Activated CD4-positive, alpha-beta T cell treated with anti-CD3 and anti-CD28 coated beads for 24 hours (primary cell): ENCODE results near the gene ADAM15.

ENCODE experiments used
- DNase-seq, 2 donors: peaks; one replicate each; pipeline ENCODE4 v3.0.0-alpha.2; 2020; ENCODE audit warnings: low read depth in 2 of 2

Gene ADAM15

GRCh38 chr1:155052439-155053395 lies 1.6 kb downstream of the ADAM15 start:
- no peak for DNase-seq

DNA sequence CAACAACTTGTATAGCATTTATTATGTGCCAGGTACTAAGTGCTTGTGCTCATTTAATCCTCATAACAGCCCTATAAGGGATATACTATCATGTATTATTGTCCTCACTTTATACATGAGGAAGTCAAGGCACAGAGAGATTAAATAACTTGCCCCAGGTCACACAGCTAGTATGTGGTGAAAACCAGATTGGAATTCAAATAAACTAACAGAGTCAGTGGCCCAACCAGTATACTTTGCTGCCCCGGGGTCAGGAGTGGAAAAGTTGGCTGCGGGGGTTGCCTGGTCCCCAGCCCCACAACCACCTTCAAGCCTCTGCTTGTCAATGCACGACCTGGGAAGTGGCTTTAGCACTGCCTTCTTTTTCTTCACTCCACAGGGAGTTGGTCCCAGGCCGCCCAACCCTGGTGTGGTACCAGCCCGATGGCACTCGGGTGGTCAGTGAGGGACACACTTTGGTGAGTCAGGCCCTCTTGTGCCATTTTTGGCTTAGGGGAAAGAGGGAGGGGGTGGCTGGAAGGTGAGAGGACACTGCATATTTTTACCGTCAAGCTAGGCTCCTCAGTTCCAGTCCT lies 2.5 kb downstream of the ADAM15 start:
- DNase-seq, result no peak

DNA sequence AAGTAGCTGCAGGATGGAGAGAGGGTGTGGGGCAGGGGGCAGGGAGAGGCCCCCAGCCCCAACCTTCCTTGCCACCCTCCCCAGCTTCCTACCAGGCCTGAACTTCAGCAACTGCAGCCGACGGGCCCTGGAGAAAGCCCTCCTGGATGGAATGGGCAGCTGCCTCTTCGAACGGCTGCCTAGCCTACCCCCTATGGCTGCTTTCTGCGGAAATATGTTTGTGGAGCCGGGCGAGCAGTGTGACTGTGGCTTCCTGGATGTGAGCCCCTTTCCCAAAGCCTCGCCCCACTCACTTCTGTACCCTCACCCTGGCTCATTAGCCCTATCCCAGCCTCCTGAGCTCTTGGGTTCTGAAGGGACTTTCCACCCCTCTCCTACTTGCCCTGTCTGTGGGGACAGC lies 6.0 kb downstream of the ADAM15 start:
- no peak for DNase-seq

DNA sequence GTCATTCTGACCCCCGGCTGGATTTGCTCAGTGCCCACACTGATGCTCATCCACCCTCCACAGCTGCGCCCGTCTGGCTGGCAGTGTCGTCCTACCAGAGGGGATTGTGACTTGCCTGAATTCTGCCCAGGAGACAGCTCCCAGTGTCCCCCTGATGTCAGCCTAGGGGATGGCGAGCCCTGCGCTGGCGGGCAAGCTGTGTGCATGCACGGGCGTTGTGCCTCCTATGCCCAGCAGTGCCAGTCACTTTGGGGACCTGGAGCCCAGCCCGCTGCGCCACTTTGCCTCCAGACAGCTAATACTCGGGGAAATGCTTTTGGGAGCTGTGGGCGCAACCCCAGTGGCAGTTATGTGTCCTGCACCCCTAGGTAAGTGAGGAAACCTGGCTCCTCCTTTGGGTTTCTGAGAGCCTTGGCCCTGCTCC lies 6.7 kb downstream of the ADAM15 start:
- no peak for DNase-seq

GRCh38 chr1:155060736-155061135 lies 9.6 kb downstream of the ADAM15 start:
- DNase-seq, result no peak

DNA sequence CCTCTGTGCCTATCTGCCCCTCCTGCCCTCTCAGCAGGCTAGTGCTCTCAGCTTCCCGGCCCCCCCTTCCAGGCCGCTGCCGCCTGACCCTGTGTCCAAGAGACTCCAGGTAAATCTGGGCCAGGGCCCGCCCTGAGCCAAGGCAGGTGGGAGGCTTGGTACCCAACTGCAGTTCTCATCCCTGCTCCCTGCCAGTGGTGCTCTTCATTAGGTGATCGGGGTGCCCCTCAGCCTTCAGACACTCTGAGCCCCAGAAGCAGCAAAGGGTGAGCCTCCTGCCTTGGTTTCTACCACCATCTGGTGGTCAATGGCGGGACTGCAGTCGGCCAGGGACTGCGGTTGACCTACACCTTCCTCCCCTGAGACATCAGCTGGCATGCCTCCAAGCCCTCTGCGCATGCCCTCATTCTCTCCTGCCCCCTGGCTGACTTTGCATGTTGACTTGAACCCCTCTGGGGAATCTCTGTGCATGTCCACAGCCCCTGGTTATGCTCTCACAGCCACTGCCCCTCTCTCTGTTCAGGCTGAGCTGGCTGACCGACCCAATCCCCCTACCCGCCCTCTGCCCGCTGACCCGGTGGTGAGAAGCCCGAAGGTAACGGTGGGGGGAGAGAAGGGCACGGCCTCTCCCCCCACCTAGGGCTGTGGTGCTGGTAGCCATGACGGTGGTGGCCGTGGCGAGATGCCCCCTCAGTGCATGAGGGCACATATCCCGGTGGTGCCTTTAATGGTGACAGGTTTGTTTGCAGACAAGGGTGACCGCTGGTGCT lies 10.4 kb downstream of the ADAM15 start:
- DNase-seq, result peak; percentile 95 to 98

DNA sequence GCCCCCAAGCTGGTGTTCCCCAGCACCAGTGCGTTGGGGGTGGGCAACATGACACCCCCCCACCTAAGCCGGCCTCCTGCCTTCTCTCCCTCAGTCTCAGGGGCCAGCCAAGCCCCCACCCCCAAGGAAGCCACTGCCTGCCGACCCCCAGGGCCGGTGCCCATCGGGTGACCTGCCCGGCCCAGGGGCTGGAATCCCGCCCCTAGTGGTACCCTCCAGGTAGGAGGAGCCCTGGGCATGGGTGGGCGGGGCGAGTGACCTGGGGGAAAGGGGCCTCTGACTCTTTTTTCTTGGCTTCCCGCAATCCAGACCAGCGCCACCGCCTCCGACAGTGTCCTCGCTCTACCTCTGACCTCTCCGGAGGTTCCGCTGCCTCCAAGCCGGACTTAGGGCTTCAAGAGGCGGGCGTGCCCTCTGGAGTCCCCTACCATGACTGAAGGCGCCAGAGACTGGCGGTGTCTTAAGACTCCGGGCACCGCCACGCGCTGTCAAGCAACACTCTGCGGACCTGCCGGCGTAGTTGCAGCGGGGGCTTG lies 11.1 kb downstream of the ADAM15 start:
- no peak for DNase-seq

DNA sequence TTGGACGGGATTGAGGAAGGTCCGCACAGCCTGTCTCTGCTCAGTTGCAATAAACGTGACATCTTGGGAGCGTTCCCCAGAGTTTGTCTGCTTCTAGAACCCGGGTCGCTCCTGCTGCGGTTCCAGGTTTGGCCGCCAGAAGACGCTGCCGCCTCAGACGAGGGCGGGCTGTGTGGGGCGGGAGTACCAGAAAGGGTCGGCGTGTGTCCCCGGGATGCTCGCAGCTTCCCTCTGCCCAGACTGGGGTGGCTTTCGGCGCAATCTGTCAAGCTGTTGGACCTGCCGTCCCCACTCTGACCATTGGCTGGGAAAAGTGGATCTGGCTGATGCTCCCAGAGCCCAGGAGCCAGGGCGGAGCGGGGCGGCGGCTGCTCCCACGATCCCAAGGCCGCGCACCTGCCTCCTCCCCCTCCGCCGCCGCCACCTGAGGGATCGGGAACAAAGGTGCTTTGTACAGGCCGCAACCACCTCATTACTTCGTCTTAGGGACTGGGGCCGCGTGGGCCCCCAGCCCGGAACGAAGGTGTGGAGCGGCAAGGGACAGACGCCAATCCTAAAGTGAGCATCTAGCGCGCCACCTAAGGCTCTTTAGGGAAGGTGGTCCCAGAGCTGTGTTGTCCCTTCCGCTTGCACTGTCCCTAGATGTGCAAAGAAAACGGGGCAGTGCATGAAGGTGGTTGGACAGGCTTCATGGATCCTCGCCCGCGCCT lies 11.7 kb downstream of the ADAM15 start:
- peak; percentile 73 to 77 for DNase-seq

- peak; percentile 69 to 75 for DNase-seq
Measured at GRCh38 chr1:155063550-155064110, 12.5 kb downstream of the ADAM15 start, which contains the start of gene EFNA4. Gene EFNA4, plus strand, starts transcription at chr1:155063740. Its CDS starts 84 bp downstream, at chr1:155063824.

DNA sequence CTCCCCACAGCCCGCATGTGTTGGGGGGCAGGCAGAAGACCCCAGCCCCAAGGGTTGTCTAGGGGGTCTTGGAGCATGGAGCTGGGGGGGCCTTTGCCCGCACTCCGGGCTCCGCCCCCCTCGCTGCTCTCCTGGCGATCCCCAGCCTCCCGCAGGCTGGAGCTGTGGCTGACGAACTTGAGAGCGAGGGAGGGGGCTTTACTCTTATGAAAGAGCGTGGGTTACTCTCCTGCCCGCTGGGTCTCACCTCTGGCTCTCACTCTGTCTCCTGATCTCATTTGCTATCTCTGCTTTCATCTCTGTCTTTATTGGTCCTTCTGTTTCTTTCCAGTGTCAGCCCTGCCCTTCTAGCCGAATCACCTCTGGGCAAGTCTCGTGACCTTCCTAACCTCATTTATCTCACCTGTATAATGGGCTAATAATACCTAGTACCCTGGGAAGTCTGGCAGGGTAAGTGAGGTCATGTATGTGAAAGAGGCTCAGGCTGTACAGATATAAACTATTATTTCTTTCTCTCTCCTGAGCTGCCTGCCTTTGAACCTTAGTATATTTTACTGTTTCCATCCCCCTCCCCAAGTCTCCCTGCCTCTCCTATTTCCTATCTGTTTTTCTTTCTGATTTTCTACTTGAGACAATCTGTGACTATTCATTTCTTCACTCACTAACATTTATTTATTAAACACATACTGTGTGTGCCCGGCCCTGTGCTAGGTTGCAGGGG lies 13.2 kb downstream of the ADAM15 start:
- no peak for DNase-seq

GRCh38 chr1:155064832-155065429 lies 13.8 kb downstream of the ADAM15 start:
- no peak for DNase-seq

- no peak for DNase-seq
Measured at GRCh38 chr1:155066777-155067176, 15.7 kb downstream of the ADAM15 start.

DNA sequence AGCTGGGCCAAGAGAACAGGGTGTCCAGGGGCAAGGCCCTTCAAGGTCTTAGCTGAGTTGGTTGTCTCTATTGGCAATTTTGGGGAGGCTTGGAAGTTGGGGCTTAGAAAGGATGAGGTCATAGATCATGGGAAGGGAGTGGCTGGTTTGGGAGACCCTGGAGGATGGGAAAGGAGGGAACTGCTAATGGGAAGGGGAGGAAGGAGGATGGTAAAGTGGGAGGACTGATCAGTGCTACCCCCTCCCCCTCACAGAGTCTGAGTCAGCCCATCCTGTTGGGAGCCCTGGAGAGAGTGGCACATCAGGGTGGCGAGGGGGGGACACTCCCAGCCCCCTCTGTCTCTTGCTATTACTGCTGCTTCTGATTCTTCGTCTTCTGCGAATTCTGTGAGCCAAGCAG lies 17.5 kb downstream of the ADAM15 start:
- DNase-seq, result no peak

DNA sequence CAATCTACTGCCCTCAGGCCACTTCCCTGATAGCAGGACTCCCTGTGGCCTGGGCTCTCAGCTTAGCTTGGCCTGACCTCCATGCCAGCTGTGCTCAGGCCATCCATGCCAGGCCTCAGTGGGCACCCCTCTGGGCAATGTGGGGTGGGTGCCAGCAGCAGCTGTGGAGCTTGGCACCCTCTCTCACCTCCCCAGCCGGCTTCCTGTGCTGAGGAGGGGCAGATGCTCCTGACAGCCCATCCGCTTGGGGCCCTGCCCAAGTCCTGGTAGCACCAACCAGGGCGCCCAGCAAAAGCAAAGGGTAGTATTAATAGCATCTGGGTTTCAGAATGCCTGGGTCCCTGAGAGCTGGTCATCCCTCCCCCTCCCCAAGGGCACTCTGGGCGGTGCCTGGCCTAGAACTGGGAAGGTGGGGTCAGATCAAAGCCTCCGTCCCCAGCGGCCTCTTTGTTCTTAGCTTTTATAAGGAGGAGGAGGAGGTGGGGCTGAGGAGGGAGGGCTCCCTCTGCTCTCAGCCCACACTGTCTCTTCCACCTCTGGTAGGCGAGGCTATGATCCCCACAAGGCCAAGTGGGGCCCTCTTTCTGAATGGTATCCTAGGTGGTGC lies 18.5 kb downstream of the ADAM15 start:
- no peak for DNase-seq

- no peak for DNase-seq
Measured at GRCh38 chr1:155070158-155070621, 19.1 kb downstream of the ADAM15 start.

DNA sequence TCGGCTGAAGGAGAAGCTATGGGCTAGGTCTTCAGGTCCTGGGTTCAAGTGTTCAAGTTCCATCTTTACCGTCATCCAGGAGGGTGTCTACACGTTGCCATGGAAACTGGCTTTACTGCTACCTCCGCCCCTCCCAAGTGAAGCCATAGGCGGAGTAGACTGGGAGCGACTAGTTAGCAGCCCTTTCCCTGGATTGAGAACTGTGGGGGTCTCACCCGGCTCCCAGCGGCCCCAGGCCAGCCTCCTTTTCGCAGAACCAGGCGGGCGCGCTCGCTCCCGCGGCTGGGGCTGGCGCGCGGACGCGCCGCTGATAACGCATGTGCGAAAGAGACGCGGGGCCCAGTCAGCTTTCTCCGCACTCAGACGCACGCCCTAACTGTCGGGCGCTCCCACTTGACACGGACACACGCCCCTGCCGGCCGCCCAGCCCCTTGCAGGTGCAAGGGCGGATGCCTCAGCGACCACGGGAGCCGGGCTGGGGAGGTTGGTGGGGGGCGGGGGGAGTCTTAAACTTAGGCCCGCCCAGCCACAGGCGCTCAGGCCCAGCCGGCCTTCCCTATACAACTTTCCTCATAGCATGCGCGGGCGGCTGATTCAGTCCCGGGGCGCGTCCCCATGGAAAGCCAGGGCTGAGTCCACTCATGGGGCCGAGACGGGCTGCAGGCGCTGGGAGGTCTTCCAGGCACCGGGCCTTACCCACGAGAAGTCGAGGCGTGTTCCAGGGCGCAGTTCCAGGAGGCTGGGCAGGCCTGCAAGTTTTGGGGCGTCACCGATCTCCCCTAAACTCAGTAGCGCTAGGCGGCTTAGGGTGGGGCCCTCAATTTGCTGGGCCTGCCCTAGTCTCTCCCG lies 19.8 kb downstream of the ADAM15 start:
- peak; percentile 60 to 72 for DNase-seq

DNA sequence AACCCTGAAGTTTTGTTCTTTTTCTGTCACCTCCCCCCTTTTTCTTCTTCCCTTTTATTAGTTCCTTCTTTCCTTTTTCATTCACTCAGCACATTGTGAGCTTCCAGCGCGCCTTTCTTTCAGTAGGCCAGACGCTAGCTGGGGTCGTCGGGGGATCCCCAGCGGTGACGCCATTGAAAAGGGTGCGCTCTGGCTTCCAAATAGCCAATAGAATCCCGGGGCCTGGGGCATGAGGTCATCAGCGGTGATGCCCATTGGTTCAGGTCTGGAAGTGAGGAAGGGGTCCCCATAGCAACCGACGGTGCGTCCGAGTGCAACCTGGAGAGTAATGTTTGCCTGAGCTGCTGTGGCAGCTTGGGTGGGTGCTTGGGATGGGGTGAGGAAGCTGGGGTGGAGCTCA lies 20.6 kb downstream of the ADAM15 start:
- DNase-seq, result no peak

DNA sequence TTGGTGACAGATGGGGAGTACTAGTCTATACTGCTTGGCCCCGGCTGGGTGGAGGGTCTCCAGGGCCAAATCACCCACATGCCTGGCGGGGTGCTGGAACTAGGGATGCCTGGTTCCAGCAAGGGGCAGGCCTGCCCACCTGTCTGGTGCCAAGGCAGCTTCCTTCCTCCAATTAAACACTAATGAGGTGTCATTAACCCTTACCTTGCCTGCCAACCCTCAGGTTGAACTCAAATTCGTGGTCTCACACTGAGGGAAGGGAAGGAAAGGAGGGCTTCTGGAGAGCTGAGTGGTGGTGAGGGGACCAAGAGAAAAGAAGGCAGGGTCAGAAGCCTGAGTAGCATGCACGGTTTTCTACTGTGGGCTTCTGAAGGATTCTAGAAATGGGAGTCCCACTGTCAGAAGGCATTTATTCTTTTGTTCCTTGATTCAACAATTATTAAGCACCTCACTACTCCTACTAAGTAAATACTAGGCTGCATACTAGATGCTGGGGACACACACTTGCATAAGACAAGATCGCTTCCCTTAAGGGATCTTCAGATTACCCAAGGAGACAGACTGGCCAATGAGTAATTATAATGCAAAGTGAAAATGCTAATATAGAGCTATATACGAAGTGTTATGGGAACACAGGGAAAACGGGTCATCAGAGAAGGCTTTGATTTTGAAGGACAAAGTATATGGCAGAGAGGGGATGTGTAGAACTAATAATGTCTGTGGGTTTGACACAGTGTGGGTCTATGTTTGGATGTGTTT lies 21.6 kb downstream of the ADAM15 start:
- no peak for DNase-seq
